ENCODE data around the gene APOO. TPM values are rescaled to one million over a fixed set of nuclear protein-coding genes. Genes with fewer than 3 reads are reported as not detected.
A peak's percentile ranks its signal among the peaks of the same experiment; 100 is the strongest.

Gene APOO
- 10 to 100 TPM in 2 of 5 experiments, 1 to 10 TPM in 3; 5.4 to 19.2 (median 7.5) TPM for total RNA-seq
- 10 to 100 TPM; 16.2 to 21.2 TPM for polyA plus RNA-seq
- 2.7 reads per million, percentile 14 among the genes with 10 or more reads in this experiment for total RNA-seq

DNA sequence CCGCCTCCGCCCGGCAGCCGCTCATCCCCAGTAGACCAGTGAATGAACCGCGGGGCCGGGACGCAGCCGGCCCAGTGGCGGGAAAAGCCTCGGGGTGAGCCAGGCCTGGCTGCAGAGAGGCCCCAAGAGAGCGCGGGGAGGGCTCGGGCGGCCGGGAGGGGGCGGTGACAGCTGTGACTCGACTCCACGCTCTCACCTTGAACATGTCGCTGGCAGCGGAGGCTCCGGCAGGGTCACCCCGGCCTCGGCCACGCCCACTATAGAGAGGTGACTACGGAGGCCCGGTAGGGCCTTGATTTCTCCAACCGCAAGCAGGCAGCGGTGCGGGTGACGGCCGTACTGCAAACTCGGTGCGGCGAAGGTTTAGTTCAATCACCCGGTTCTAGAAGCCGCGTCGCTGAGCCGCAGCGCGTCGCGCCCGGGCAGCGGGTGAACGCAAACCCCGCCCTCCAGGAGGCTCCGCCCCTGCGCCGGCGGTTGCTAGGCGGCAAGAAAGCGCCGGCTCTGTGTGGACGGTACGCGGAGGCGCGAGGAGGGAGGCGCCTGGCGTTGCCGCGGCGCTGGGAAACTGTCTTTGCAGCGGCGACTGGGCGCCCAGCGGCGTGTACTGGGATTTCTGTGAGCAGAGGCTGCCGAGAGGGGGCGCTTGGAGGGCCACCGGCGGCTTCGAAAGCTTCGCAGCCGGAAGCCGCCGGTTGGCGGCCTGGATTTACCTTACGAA lies at the start of gene APOO, which contains the start of gene CXorf58:
Gene APOO, minus strand, starts transcription at position 441 of the 721 bp plus-strand sequence. Its CDS starts 236 bp downstream, at position 205.
Gene CXorf58, plus strand, starts transcription at position 509 of the 721 bp plus-strand sequence. CDS start 2,297 bp downstream, outside the sequence.
- Histone ChIP-seq H3K27me3 (ENCODE audit: control insufficient read depth in 2 of 2, insufficient read depth in 2 of 2, low read length in 2 of 2) (no peaks in the 10 kb centered on the region), H3K36me3 (ENCODE audit: control insufficient read depth in 2 of 3, insufficient read depth in 3 of 3, low read length in 3 of 3) (no peaks in the 10 kb centered on the region), H3K9me3 (ENCODE audit: control insufficient read depth in 2 of 3, low read length in 3 of 3) (no peaks in the 10 kb centered on the region), H3K4me1 (ENCODE audit: control insufficient read depth in 2 of 2, insufficient read depth in 2 of 2, low read length in 2 of 2) (peaks cover 10 to 16% of the 10 kb centered on the region in 2 donors), H3K27ac (ENCODE audit: low read depth, low read length) (peak within 1 kb of the TSS; percentile 88), H3K4me3 (ENCODE audit: low read length) (peak within 1 kb of the TSS; percentile 62)
- peak; percentile 95 for ATAC-seq
- Mint-ChIP-seq H3K4me3 (peak within 1 kb of the TSS; percentile 79 to 88 (median 83)), H3K9me3 (no peaks in the 10 kb centered on the region), H3K36me3 (peaks cover 0 to 3% (median 0%) of the 10 kb centered on the region in 5 donors), H3K27ac (peak within 1 kb of the TSS; percentile 85 to 94 (median 90)), H3K27me3 (no peaks in the 10 kb centered on the region), H3K4me1 (peaks cover 0 to 17% (median 8%) of the 10 kb centered on the region in 7 donors)
- intact Hi-C loops (cut with micrococcal nuclease): loop anchor here (1.0 to 10.0 kb wide), 12 partner anchors 24 to 785 kb away; partner anchors contain the start of genes EIF2S3 (in 2 of the 2), PRDX4 (in 2 of the 2), SAT1 (in 2 of the 2) and PDK3 (in 1 of the 2)
- ChIA-PET POLR2A (interaction anchor here (0.6 to 3.5 kb wide), 7 partner anchors 45 to 152 kb away, joined by 3 to 28 read pairs (median 3); partner anchors contain the start of genes EIF2S3 and SAT1), CTCF (interaction anchor here (0.5 to 2.5 kb wide), 10 partner anchors 18 to 150 kb away, joined by 3 to 16 read pairs (median 4); partner anchors contain the start of gene EIF2S3)
- DNase-seq: peak; percentile 80 to 94 (median 91)

- ChIA-PET POLR2A (interaction anchor here (1.5 kb wide), 1 partner anchor 71 kb away, joined by 3 read pairs; no protein-coding TSS in a partner anchor), CTCF (interaction anchor here (1.3 kb wide), 1 partner anchor 30 kb away, joined by 6 read pairs; no protein-coding TSS in a partner anchor)
- Mint-ChIP-seq H3K27ac (peak overlapping the region in 8 of 9 donors; percentile 58 to 98 (median 90)), H3K4me3 (peak overlapping the region in 1 of 10 donors; percentile 89), H3K4me1 (peaks cover 7 to 59% (median 22%) of the 10 kb centered on the region in 7 donors), H3K27me3 (no peaks in the 10 kb centered on the region), H3K36me3 (no peaks in the 10 kb centered on the region), H3K9me3 (no peaks in the 10 kb centered on the region)
- peak overlapping the region; percentile 80 for H3K27ac ChIP-seq (ENCODE audit: low read depth, low read length)
- intact Hi-C loops (cut with micrococcal nuclease): loop anchor here in 1 of 2 donors (1.0 to 5.0 kb wide), 2 partner anchors 71 to 198 kb away; no protein-coding TSS in a partner anchor
- H3K36me3 ChIP-seq (ENCODE audit: control insufficient read depth in 2 of 3, insufficient read depth in 3 of 3, low read length in 3 of 3): no peaks in the 10 kb centered on the region
- DNase-seq: no peak
- peaks cover 0 to 12% of the 10 kb centered on the region in 2 donors for H3K4me1 ChIP-seq (ENCODE audit: control insufficient read depth in 2 of 2, insufficient read depth in 2 of 2, low read length in 2 of 2)
- ATAC-seq: no peak
- H3K27me3 ChIP-seq (ENCODE audit: control insufficient read depth in 2 of 2, insufficient read depth in 2 of 2, low read length in 2 of 2): no peaks in the 10 kb centered on the region
- H3K4me3 ChIP-seq (ENCODE audit: low read length): no peak overlapping the region
- no peaks in the 10 kb centered on the region for H3K9me3 ChIP-seq (ENCODE audit: control insufficient read depth in 2 of 3, low read length in 3 of 3)
Observed at GRCh38 chrX:23954396-23954795, 46.7 kb upstream of the APOO start.

DNA sequence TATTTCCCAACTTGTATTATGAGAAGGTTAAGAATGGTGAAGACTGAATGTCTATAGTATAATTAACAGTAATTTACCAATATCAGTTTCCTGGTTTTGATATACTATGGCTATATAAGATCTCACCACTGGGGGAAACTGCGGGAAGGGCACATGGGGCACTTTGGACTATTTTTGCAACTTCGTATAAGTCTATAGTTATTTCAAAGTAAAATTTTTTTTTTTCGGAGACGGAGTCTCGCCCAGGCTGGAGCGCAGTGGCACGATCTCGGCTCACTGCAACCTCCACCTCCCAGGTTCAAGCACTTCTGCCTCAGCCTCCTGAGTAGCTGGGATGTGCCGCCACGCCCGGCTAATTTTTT lies 46.2 kb upstream of the APOO start:
- Histone ChIP-seq H3K4me3 (ENCODE audit: low read length) (peak overlapping the region; percentile 84), H3K9me3 (ENCODE audit: control insufficient read depth in 2 of 3, low read length in 3 of 3) (no peaks in the 10 kb centered on the region), H3K27me3 (ENCODE audit: control insufficient read depth in 2 of 2, insufficient read depth in 2 of 2, low read length in 2 of 2) (no peaks in the 10 kb centered on the region), H3K36me3 (ENCODE audit: control insufficient read depth in 2 of 3, insufficient read depth in 3 of 3, low read length in 3 of 3) (no peaks in the 10 kb centered on the region), H3K4me1 (ENCODE audit: control insufficient read depth in 2 of 2, insufficient read depth in 2 of 2, low read length in 2 of 2) (peaks cover 0 to 12% of the 10 kb centered on the region in 2 donors), H3K27ac (ENCODE audit: low read depth, low read length) (peak overlapping the region; percentile 80)
- Mint-ChIP-seq H3K4me1 (peaks cover 7 to 55% (median 19%) of the 10 kb centered on the region in 7 donors), H3K27ac (peak overlapping the region; percentile 78 to 99 (median 91)), H3K9me3 (no peaks in the 10 kb centered on the region), H3K36me3 (no peaks in the 10 kb centered on the region), H3K4me3 (peak overlapping the region; percentile 72 to 97 (median 88)), H3K27me3 (no peaks in the 10 kb centered on the region)
- ChIA-PET POLR2A (interaction anchor here (0.8 to 2.1 kb wide), 5 partner anchors 8 to 265 kb away, joined by 3 to 15 read pairs (median 5); partner anchors contain the start of genes EIF2S3 and KLHL15), CTCF (interaction anchor here (1.1 to 1.3 kb wide), 2 partner anchors 31 to 45 kb away, joined by 3 to 6 read pairs; no protein-coding TSS in a partner anchor)
- peak in 4 of 9 donors; percentile 10 to 23 (median 18) for DNase-seq
- peak; percentile 50 for ATAC-seq
- intact Hi-C loops (cut with micrococcal nuclease): loop anchor here (1.0 to 5.0 kb wide), 7 partner anchors 23 to 198 kb away; partner anchors contain the start of genes CXorf58 (in 2 of the 2), EIF2S3 (in 2 of the 2) and SAT1 (in 2 of the 2)

GRCh38 chrX:23952984-23953907 lies 45.5 kb upstream of the APOO start:
- peak overlapping the region; percentile 84 for H3K4me3 ChIP-seq (ENCODE audit: low read length)
- no peaks in the 10 kb centered on the region for H3K36me3 ChIP-seq (ENCODE audit: control insufficient read depth in 2 of 3, insufficient read depth in 3 of 3, low read length in 3 of 3)
- H3K9me3 ChIP-seq (ENCODE audit: control insufficient read depth in 2 of 3, low read length in 3 of 3): no peaks in the 10 kb centered on the region
- peak overlapping the region; percentile 78 to 99 (median 91) for H3K27ac Mint-ChIP-seq
- peaks cover 7 to 55% (median 20%) of the 10 kb centered on the region in 7 donors for H3K4me1 Mint-ChIP-seq
- H3K27me3 Mint-ChIP-seq: no peaks in the 10 kb centered on the region
- CTCF ChIA-PET: interaction anchor here (1.1 to 1.7 kb wide), 2 partner anchors 45 to 47 kb away, joined by 3 to 5 read pairs; no protein-coding TSS in a partner anchor
- no peaks in the 10 kb centered on the region for H3K27me3 ChIP-seq (ENCODE audit: control insufficient read depth in 2 of 2, insufficient read depth in 2 of 2, low read length in 2 of 2)
- POLR2A ChIA-PET: interaction anchor here (0.6 to 2.1 kb wide), 8 partner anchors 9 to 265 kb away, joined by 3 to 15 read pairs (median 3); partner anchors contain the start of genes APOO, CXorf58, EIF2S3 and KLHL15
- H3K36me3 Mint-ChIP-seq: peaks cover 0 to under 1% (median 0%) of the 10 kb centered on the region in 5 donors
- intact Hi-C loops (cut with micrococcal nuclease): loop anchor here (1.0 to 5.0 kb wide), 6 partner anchors 22 to 199 kb away; partner anchors contain the start of genes CXorf58 (in 2 of the 2), EIF2S3 (in 2 of the 2) and SAT1 (in 2 of the 2)
- peak in 8 of 9 donors; percentile 31 to 63 (median 46) for DNase-seq
- no peaks in the 10 kb centered on the region for H3K9me3 Mint-ChIP-seq
- H3K4me1 ChIP-seq (ENCODE audit: control insufficient read depth in 2 of 2, insufficient read depth in 2 of 2, low read length in 2 of 2): peaks cover 0 to 12% of the 10 kb centered on the region in 2 donors
- ATAC-seq: peak; percentile 93
- peak overlapping the region; percentile 72 to 97 (median 88) for H3K4me3 Mint-ChIP-seq
- H3K27ac ChIP-seq (ENCODE audit: low read depth, low read length): peak overlapping the region; percentile 80

- H3K4me3 ChIP-seq (ENCODE audit: low read length): peak overlapping the region; percentile 84
- H3K27ac ChIP-seq (ENCODE audit: low read depth, low read length): peak overlapping the region; percentile 80
- peak overlapping the region; percentile 33 to 89 (median 87) for H3K4me3 Mint-ChIP-seq
- peaks cover 0 to 1% (median 0%) of the 10 kb centered on the region in 5 donors for H3K36me3 Mint-ChIP-seq
- H3K27me3 Mint-ChIP-seq: no peaks in the 10 kb centered on the region
- no peaks in the 10 kb centered on the region for H3K9me3 Mint-ChIP-seq
- H3K27me3 ChIP-seq (ENCODE audit: control insufficient read depth in 2 of 2, insufficient read depth in 2 of 2, low read length in 2 of 2): no peaks in the 10 kb centered on the region
- DNase-seq (no peak), ATAC-seq (no peak)
- H3K27ac Mint-ChIP-seq: peak overlapping the region in 7 of 9 donors; percentile 25 to 98 (median 88)
- ChIA-PET POLR2A (interaction anchor here (0.6 to 2.1 kb wide), 7 partner anchors 9 to 102 kb away, joined by 3 to 15 read pairs (median 3); partner anchors contain the start of genes APOO, CXorf58, EIF2S3 and KLHL15), CTCF (interaction anchor here (0.6 to 1.7 kb wide), 2 partner anchors 46 to 165 kb away, joined by 5 to 6 read pairs; no protein-coding TSS in a partner anchor)
- peaks cover 5 to 55% (median 23%) of the 10 kb centered on the region in 7 donors for H3K4me1 Mint-ChIP-seq
- no peaks in the 10 kb centered on the region for H3K36me3 ChIP-seq (ENCODE audit: control insufficient read depth in 2 of 3, insufficient read depth in 3 of 3, low read length in 3 of 3)
- peaks cover 0 to 12% of the 10 kb centered on the region in 2 donors for H3K4me1 ChIP-seq (ENCODE audit: control insufficient read depth in 2 of 2, insufficient read depth in 2 of 2, low read length in 2 of 2)
- H3K9me3 ChIP-seq (ENCODE audit: control insufficient read depth in 2 of 3, low read length in 3 of 3): no peaks in the 10 kb centered on the region
- intact Hi-C loops (cut with micrococcal nuclease): loop anchor here (2.0 to 5.0 kb wide), 3 partner anchors 22 to 200 kb away; partner anchors contain the start of gene SAT1 (in 2 of the 2)
Observed at GRCh38 chrX:23952391-23952790, 44.7 kb upstream of the APOO start.
